ENCODE measurements around the gene ATP8B1. TPM values are rescaled to one million over a fixed set of nuclear protein-coding genes. Genes with fewer than 3 reads are reported as not detected.

Gene ATP8B1
- total RNA-seq, 1 experiment from 2014 or later = 24.8 TPM

DNA sequence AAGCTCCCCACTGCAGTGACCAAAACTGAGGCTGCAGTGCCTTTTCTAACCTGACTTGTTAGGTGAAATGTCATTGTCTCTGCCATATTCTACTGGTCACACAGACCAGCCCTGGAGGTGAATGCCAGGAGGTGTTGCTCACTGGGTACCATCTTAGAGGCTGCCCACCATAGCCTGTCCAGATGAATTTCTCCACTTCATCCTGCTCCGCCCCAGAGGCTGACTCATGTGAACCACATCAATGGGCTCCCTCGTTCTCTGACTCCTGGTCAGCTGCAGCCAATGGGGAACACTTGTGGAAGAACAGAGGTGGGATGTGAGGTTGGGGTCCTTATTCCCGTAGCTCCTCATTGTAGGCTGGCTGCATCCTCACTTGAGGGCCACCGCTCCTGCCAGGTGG lies 178.1 kb downstream of the ATP8B1 start:
- no peak overlapping the region for H3K4me2 ChIP-seq (ENCODE audit: low read length)
- no peak overlapping the region for H3K4me3 ChIP-seq (ENCODE audit: low read length)
- CTCF ChIA-PET = no interaction called here
- no peak for TF ChIP-seq EZH2 (IDR thresholded peaks at IDR 0.05; ENCODE audit: low read length, unreplicated experiment)
- H3K27me3 ChIP-seq (ENCODE audit: low read length) = no peaks in the 10 kb centered on the region
- no peaks in the 10 kb centered on the region for H3K9me3 ChIP-seq (ENCODE audit: low read length)
- no TSS peak for BruUV-seq (replicated peaks)
- intact Hi-C loops (cut with micrococcal nuclease) = no loop called here
- H2AFZ ChIP-seq (ENCODE audit: low read length) = no peak overlapping the region
- peak; percentile 21 for DNase-seq
- peaks cover 16% of the 10 kb centered on the region for H3K79me2 ChIP-seq (ENCODE audit: low read length)
- peaks cover 12% of the 10 kb centered on the region; the same call in 1 of the 2 replicates for H3K4me1 ChIP-seq (ENCODE audit: insufficient read depth, low read length)
- H3K9me2 ChIP-seq (replicated peaks; ENCODE audit: low read length) = no peaks in the 10 kb centered on the region
- H3F3A ChIP-seq (ENCODE audit: low read length, unreplicated experiment) = no peaks in the 10 kb centered on the region
- no peaks in the 10 kb centered on the region for H3K36me3 ChIP-seq (ENCODE audit: low read depth, low read length)
- no peak for ATAC-seq
- POLR2A ChIA-PET (ENCODE audit: unreplicated experiment) = no interaction called here
- no peak overlapping the region for H3K9ac ChIP-seq (ENCODE audit: low read length)
- no peaks in the 10 kb centered on the region for H4K20me1 ChIP-seq (ENCODE audit: low read length)
- H3K27ac ChIP-seq (ENCODE audit: low read length) = no peak overlapping the region

GRCh38 chr18:57621246-57621604 lies 181.9 kb downstream of the ATP8B1 start:
- no peaks in the 10 kb centered on the region for H4K20me1 ChIP-seq (ENCODE audit: low read length)
- no peaks in the 10 kb centered on the region for H3F3A ChIP-seq (ENCODE audit: low read length, unreplicated experiment)
- no peaks in the 10 kb centered on the region for H3K9me3 ChIP-seq (ENCODE audit: low read length)
- peaks cover 48% of the 10 kb centered on the region for H3K79me2 ChIP-seq (ENCODE audit: low read length)
- H3K27ac ChIP-seq (ENCODE audit: low read length) = peak overlapping the region; percentile 54
- H3K36me3 ChIP-seq (ENCODE audit: low read depth, low read length) = 0 out of 2 replicates have a peak, but pooled peaks cover 3% of the 10 kb centered on the region
- intact Hi-C loops (cut with micrococcal nuclease) = no loop called here
- no TSS peak for BruUV-seq (replicated peaks)
- ChIA-PET CTCF (interaction anchor here (0.7 kb wide), 1 partner anchor 88 kb away, joined by 8 read pairs; no protein-coding TSS in a partner anchor), POLR2A (ENCODE audit: unreplicated experiment) (no interaction called here)
- H3K9ac ChIP-seq (ENCODE audit: low read length) = peak overlapping the region; percentile 93
- peaks cover 13% of the 10 kb centered on the region; the same call in 1 of the 2 replicates for H3K4me1 ChIP-seq (ENCODE audit: insufficient read depth, low read length)
- peak overlapping the region; percentile 99 for H3K4me2 ChIP-seq (ENCODE audit: low read length)
- no peaks in the 10 kb centered on the region for H3K27me3 ChIP-seq (ENCODE audit: low read length)
- peak; percentile 10 for DNase-seq
- no peaks in the 10 kb centered on the region for H3K9me2 ChIP-seq (replicated peaks; ENCODE audit: low read length)
- peak; percentile 53 for ATAC-seq
- peak overlapping the region; percentile 91 for H3K4me3 ChIP-seq (ENCODE audit: low read length)
- TF ChIP-seq EZH2 (IDR thresholded peaks at IDR 0.05; ENCODE audit: low read length, unreplicated experiment) (no peak), EZH2phosphoT487 (IDR thresholded peaks at IDR 0.05; ENCODE audit: borderline replicate concordance, low read length) (no peak)
- TF ChIP-seq, protein P1, sequence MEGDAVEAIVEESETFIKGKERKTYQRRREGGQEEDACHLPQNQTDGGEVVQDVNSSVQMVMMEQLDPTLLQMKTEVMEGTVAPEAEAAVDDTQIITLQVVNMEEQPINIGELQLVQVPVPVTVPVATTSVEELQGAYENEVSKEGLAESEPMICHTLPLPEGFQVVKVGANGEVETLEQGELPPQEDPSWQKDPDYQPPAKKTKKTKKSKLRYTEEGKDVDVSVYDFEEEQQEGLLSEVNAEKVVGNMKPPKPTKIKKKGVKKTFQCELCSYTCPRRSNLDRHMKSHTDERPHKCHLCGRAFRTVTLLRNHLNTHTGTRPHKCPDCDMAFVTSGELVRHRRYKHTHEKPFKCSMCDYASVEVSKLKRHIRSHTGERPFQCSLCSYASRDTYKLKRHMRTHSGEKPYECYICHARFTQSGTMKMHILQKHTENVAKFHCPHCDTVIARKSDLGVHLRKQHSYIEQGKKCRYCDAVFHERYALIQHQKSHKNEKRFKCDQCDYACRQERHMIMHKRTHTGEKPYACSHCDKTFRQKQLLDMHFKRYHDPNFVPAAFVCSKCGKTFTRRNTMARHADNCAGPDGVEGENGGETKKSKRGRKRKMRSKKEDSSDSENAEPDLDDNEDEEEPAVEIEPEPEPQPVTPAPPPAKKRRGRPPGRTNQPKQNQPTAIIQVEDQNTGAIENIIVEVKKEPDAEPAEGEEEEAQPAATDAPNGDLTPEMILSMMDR (conservative IDR thresholded peaks at IDR 0.05; ENCODE audit: low read depth, low read length) = no peak
- peak overlapping the region; percentile 82 for H2AFZ ChIP-seq (ENCODE audit: low read length)

DNA sequence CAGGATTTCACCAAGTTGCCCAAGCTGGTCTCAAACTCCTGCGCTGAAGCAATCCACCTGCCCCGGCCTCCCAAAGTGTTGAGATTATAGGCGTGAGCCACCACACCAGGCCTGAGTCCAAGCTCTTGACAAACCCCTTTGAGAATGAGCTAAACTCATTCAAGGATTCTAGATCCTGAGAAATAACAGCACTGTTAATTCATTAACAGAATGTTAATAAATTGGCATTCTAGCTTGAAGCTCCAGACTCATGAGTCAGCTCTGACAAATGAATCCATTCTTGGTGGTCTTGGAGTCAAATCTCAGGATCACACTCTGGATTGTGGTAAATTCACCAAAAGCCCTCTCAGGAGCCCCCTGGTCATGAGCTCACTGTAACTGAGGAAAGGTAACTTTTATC lies 183.2 kb downstream of the ATP8B1 start:
- Histone ChIP-seq H3K9me2 (replicated peaks; ENCODE audit: low read length) (no peaks in the 10 kb centered on the region), H3F3A (ENCODE audit: low read length, unreplicated experiment) (no peaks in the 10 kb centered on the region), H3K27ac (ENCODE audit: low read length) (no peak overlapping the region), H3K27me3 (ENCODE audit: low read length) (no peaks in the 10 kb centered on the region), H3K9me3 (ENCODE audit: low read length) (no peaks in the 10 kb centered on the region), H4K20me1 (ENCODE audit: low read length) (no peaks in the 10 kb centered on the region), H3K9ac (ENCODE audit: low read length) (no peak overlapping the region), H3K4me3 (ENCODE audit: low read length) (peak overlapping the region; percentile 91), H3K79me2 (ENCODE audit: low read length) (peaks cover 54% of the 10 kb centered on the region), H3K36me3 (ENCODE audit: low read depth, low read length) (peaks cover 9% of the 10 kb centered on the region; the same call in 1 of the 2 replicates), H2AFZ (ENCODE audit: low read length) (no peak overlapping the region), H3K4me1 (ENCODE audit: insufficient read depth, low read length) (peaks cover 13% of the 10 kb centered on the region; the same call in 1 of the 2 replicates), H3K4me2 (ENCODE audit: low read length) (peak overlapping the region; percentile 99)
- ChIA-PET POLR2A (ENCODE audit: unreplicated experiment) (no interaction called here), CTCF (no interaction called here)
- intact Hi-C loops (cut with micrococcal nuclease) = no loop called here
- TF ChIP-seq, protein P1 (conservative IDR thresholded peaks at IDR 0.05; ENCODE audit: low read depth, low read length) = no peak
- TF ChIP-seq EZH2 (IDR thresholded peaks at IDR 0.05; ENCODE audit: low read length, unreplicated experiment) = no peak
- no peak for TF ChIP-seq EZH2phosphoT487 (IDR thresholded peaks at IDR 0.05; ENCODE audit: borderline replicate concordance, low read length)
- DNase-seq (no peak), ATAC-seq (no peak)
- no TSS peak for BruUV-seq (replicated peaks)
